ENCODE results near the gene RAB1B. TPM values are rescaled to one million over a fixed set of nuclear protein-coding genes. Genes with fewer than 3 reads are reported as not detected.

The RAB1B gene
- total RNA-seq, 1 donor from 2014 or later: 120 TPM

GRCh38 chr11:66237867-66238266 is 30.6 kb upstream of the RAB1B start:
- FAIRE-seq: no peak

GRCh38 chr11:66238786-66239413 is 29.5 kb upstream of the RAB1B start:
- Histone ChIP-seq H3K4me2 (ENCODE audit: low read length) (no peak overlapping the region), H3K4me3 (ENCODE audit: insufficient read depth, low read depth, low read length) (no peak overlapping the region), H3K36me3 (ENCODE audit: insufficient read depth, low read length) (peaks cover 17% of the 10 kb centered on the region), H3K9ac (ENCODE audit: low read length) (no peak overlapping the region), H2AFZ (ENCODE audit: low read depth, low read length) (no peak overlapping the region), H4K20me1 (ENCODE audit: insufficient read depth, low read length) (peaks cover 4% of the 10 kb centered on the region), H3K9me3 (ENCODE audit: insufficient read depth, low read depth, low read length) (no peaks in the 10 kb centered on the region), H3K27me3 (ENCODE audit: insufficient read depth, low read length) (no peaks in the 10 kb centered on the region), H3K27ac (ENCODE audit: low read depth, low read length) (no peak overlapping the region), H3K4me1 (ENCODE audit: insufficient read depth, low read length) (no peaks in the 10 kb centered on the region), H3K79me2 (ENCODE audit: insufficient read depth, low read length) (no peaks in the 10 kb centered on the region)
- FAIRE-seq: no peak
- H3K27ac Mint-ChIP-seq (ENCODE audit: unreplicated experiment): no peak overlapping the region
- no peak for DNase-seq (ENCODE audit: low read depth)
- H3K4me3 Mint-ChIP-seq (ENCODE audit: unreplicated experiment): no peak overlapping the region
- TF ChIP-seq CTCF (IDR thresholded peaks at IDR 0.05; ENCODE audit: insufficient read depth, low read depth, low read length) (no peak), EZH2 (IDR thresholded peaks at IDR 0.05; ENCODE audit: insufficient read depth, low read length) (no peak)
- H3K36me3 Mint-ChIP-seq (ENCODE audit: low read depth, unreplicated experiment): peaks cover 18% of the 10 kb centered on the region
- H3K4me1 Mint-ChIP-seq (ENCODE audit: low read depth, unreplicated experiment): no peaks in the 10 kb centered on the region
- no peaks in the 10 kb centered on the region for H3K9me3 Mint-ChIP-seq (ENCODE audit: unreplicated experiment)
- H3K27me3 Mint-ChIP-seq (ENCODE audit: low read depth, unreplicated experiment): no peaks in the 10 kb centered on the region

More at GRCh38 chr11:66237867-66238266, 30.6 kb upstream of the RAB1B start:
- DNase-seq (ENCODE audit: low read depth): no peak
- peaks cover under 1% of the 10 kb centered on the region for H3K27me3 Mint-ChIP-seq (ENCODE audit: low read depth, unreplicated experiment)
- H3K4me3 Mint-ChIP-seq (ENCODE audit: unreplicated experiment): no peak overlapping the region
- H4K20me1 ChIP-seq (ENCODE audit: insufficient read depth, low read length): peaks cover 4% of the 10 kb centered on the region
- H3K4me1 Mint-ChIP-seq (ENCODE audit: low read depth, unreplicated experiment): no peaks in the 10 kb centered on the region
- TF ChIP-seq CTCF (IDR thresholded peaks at IDR 0.05; ENCODE audit: insufficient read depth, low read depth, low read length): no peak
- no peak for TF ChIP-seq EZH2 (IDR thresholded peaks at IDR 0.05; ENCODE audit: insufficient read depth, low read length)
- no peaks in the 10 kb centered on the region for H3K9me3 Mint-ChIP-seq (ENCODE audit: unreplicated experiment)
- no peak overlapping the region for H3K27ac Mint-ChIP-seq (ENCODE audit: unreplicated experiment)
- H3K9me3 ChIP-seq (ENCODE audit: insufficient read depth, low read depth, low read length): no peaks in the 10 kb centered on the region
- no peak overlapping the region for H2AFZ ChIP-seq (ENCODE audit: low read depth, low read length)
- H3K79me2 ChIP-seq (ENCODE audit: insufficient read depth, low read length): no peaks in the 10 kb centered on the region
- no peak overlapping the region for H3K4me2 ChIP-seq (ENCODE audit: low read length)
- H3K9ac ChIP-seq (ENCODE audit: low read length): no peak overlapping the region
- H3K4me1 ChIP-seq (ENCODE audit: insufficient read depth, low read length): no peaks in the 10 kb centered on the region
- H3K36me3 ChIP-seq (ENCODE audit: insufficient read depth, low read length): peaks cover 20% of the 10 kb centered on the region
- H3K4me3 ChIP-seq (ENCODE audit: insufficient read depth, low read depth, low read length): no peak overlapping the region
- H3K36me3 Mint-ChIP-seq (ENCODE audit: low read depth, unreplicated experiment): peaks cover 26% of the 10 kb centered on the region
- no peaks in the 10 kb centered on the region for H3K27me3 ChIP-seq (ENCODE audit: insufficient read depth, low read length)
- no peak overlapping the region for H3K27ac ChIP-seq (ENCODE audit: low read depth, low read length)

- Histone ChIP-seq H3K9me3 (ENCODE audit: insufficient read depth, low read depth, low read length) (no peaks in the 10 kb centered on the region), H3K4me1 (ENCODE audit: insufficient read depth, low read length) (no peaks in the 10 kb centered on the region), H3K27ac (ENCODE audit: low read depth, low read length) (no peak overlapping the region), H2AFZ (ENCODE audit: low read depth, low read length) (no peak overlapping the region), H3K36me3 (ENCODE audit: insufficient read depth, low read length) (peaks cover 14% of the 10 kb centered on the region), H4K20me1 (ENCODE audit: insufficient read depth, low read length) (peaks cover 4% of the 10 kb centered on the region), H3K4me2 (ENCODE audit: low read length) (no peak overlapping the region), H3K9ac (ENCODE audit: low read length) (no peak overlapping the region), H3K79me2 (ENCODE audit: insufficient read depth, low read length) (no peaks in the 10 kb centered on the region), H3K27me3 (ENCODE audit: insufficient read depth, low read length) (no peaks in the 10 kb centered on the region), H3K4me3 (ENCODE audit: insufficient read depth, low read depth, low read length) (no peak overlapping the region)
- no peak overlapping the region for H3K4me3 Mint-ChIP-seq (ENCODE audit: unreplicated experiment)
- DNase-seq (ENCODE audit: low read depth) (no peak), FAIRE-seq (no peak)
- TF ChIP-seq CTCF (IDR thresholded peaks at IDR 0.05; ENCODE audit: insufficient read depth, low read depth, low read length) (no peak), EZH2 (IDR thresholded peaks at IDR 0.05; ENCODE audit: insufficient read depth, low read length) (no peak)
- no peak overlapping the region for H3K27ac Mint-ChIP-seq (ENCODE audit: unreplicated experiment)
- H3K9me3 Mint-ChIP-seq (ENCODE audit: unreplicated experiment): no peaks in the 10 kb centered on the region
- peaks cover 17% of the 10 kb centered on the region for H3K36me3 Mint-ChIP-seq (ENCODE audit: low read depth, unreplicated experiment)
- no peaks in the 10 kb centered on the region for H3K4me1 Mint-ChIP-seq (ENCODE audit: low read depth, unreplicated experiment)
- no peaks in the 10 kb centered on the region for H3K27me3 Mint-ChIP-seq (ENCODE audit: low read depth, unreplicated experiment)
Measured at GRCh38 chr11:66239511-66239910, 28.9 kb upstream of the RAB1B start.

Data from astrocyte (in vitro differentiated cells and primary cell).